Endothelial cell of umbilical vein (primary cell): ENCODE data around the gene SELENOO. TPM values are rescaled to one million over a fixed set of nuclear protein-coding genes. Genes with fewer than 3 reads are reported as not detected.
A peak's percentile ranks its signal among the peaks of the same experiment; 100 is the strongest.

Experiments used
- BruUV-seq: library from RNA; stranded (reverse); fragments of 400-500 nt; replicated peaks from 2 replicates; lab custom pipeline; 2021; lab: Mats Ljungman, UMichigan
- CTCF ChIA-PET: fragments of 300-600, 350-600 bp; sonication (Branson Sonifier 250); formaldehyde crosslinking; loops from one replicate; lab custom pipeline; 2021; ENCODE audit warnings: antibody characterized with exemption, inconsistent platforms; lab: Charles Lee
- POLR2A ChIA-PET: fragments of 300-600, 350-600 bp; sonication (Branson Sonifier 250); formaldehyde crosslinking; loops from one replicate; lab custom pipeline; 2021; ENCODE audit warnings: antibody characterized with exemption, inconsistent platforms; lab: Charles Lee
- DNase-seq: peaks from one replicate; pipeline ENCODE4 v3.0.0-alpha.2; 2011; ENCODE audit warnings: low read depth, low spot score
- FAIRE-seq: peaks from 2 replicates; lab custom pipeline; 2011; peaks lifted over from hg19 to GRCh38; lab: Jason Lieb, UNC
- H2AFZ ChIP-seq: 2 replicates; pipeline ENCODE4 v1.6.0; 2012; ENCODE audit warnings: low read depth, low read length, control low read depth, inconsistent platforms
- H3K27ac ChIP-seq: 2 replicates; pipeline ENCODE4 v1.5.1; 2011; ENCODE audit warnings: low read depth, mild to moderate bottlenecking, control low read depth, low read length, moderate library complexity; ENCODE audit not compliant: insufficient read depth
- H3K27me3 ChIP-seq, 2 experiments: 2 replicates each; pipeline versions ENCODE4 v1.6.0 to v1.6.1; 2011; ENCODE audit warnings: low read length in 2 of 2, mixed read lengths in 1 of 2; ENCODE audit not compliant: control insufficient read depth in 2 of 2, insufficient read depth in 2 of 2
- H3K36me3 ChIP-seq, 2 experiments: 2 replicates in 1 of 2; 3 replicates in 1 of 2; pipeline ENCODE4 v1.5.1; 2011; ENCODE audit warnings: low read length in 2 of 2, mild to moderate bottlenecking in 1 of 2, moderate library complexity in 1 of 2; ENCODE audit not compliant: control insufficient read depth in 2 of 2, insufficient read depth in 2 of 2; ENCODE audit errors: extremely low read depth in 1 of 2
- H3K4me1 ChIP-seq: 3 replicates; pipeline ENCODE4 v1.5.1; 2011; ENCODE audit warnings: mild to moderate bottlenecking, low read length; ENCODE audit not compliant: control insufficient read depth, insufficient read depth; ENCODE audit errors: extremely low read depth
- H3K4me2 ChIP-seq: 2 replicates; pipeline ENCODE4 v1.6.1; 2011; ENCODE audit warnings: low read length, control low read depth, mixed read lengths; ENCODE audit not compliant: insufficient read depth
- H3K4me3 ChIP-seq, 3 experiments: fragments of 200-600 bp in 1 of 3; sonication (generic), shearing (Covaris generic) in 1 of 3; replicated peaks in 1 of 3; 2 replicates each; pipeline ENCODE4 v1.5.1; 2011 to 2016; ENCODE audit warnings: control low read depth in 3 of 3, low read length in 3 of 3, mild to moderate bottlenecking in 2 of 3, inconsistent platforms in 1 of 3, low read depth in 1 of 3, moderate library complexity in 1 of 3; ENCODE audit not compliant: insufficient read depth in 1 of 3
- H3K79me2 ChIP-seq: 2 replicates; pipeline ENCODE4 v1.6.0; 2012; ENCODE audit warnings: low read length, inconsistent platforms; ENCODE audit not compliant: control insufficient read depth, insufficient read depth
- H3K9ac ChIP-seq: replicated peaks from 2 replicates; pipeline ENCODE3; 2011; ENCODE audit warnings: low read length, control low read depth; ENCODE audit not compliant: insufficient read depth; ENCODE audit errors: extremely low read depth
- H3K9me1 ChIP-seq: replicated peaks from 3 replicates; pipeline ENCODE4 v1.6.0; 2011; ENCODE audit warnings: mild to moderate bottlenecking, low read length; ENCODE audit not compliant: control insufficient read depth, insufficient read depth; ENCODE audit errors: extremely low read depth
- H3K9me3 ChIP-seq: replicated peaks from 2 replicates; pipeline ENCODE4 v1.5.1; 2012; ENCODE audit warnings: low read length, inconsistent platforms; ENCODE audit not compliant: control insufficient read depth, insufficient read depth
- H4K20me1 ChIP-seq: replicated peaks from 2 replicates; pipeline ENCODE3; 2011; ENCODE audit warnings: mild to moderate bottlenecking, low read length; ENCODE audit not compliant: control insufficient read depth, insufficient read depth; ENCODE audit errors: extremely low read depth
- CTCF ChIP-seq, 2 donors: IDR thresholded peaks; 1 replicate in 1 of 2; 2 replicates in 1 of 2; pipeline ENCODE4 v1.5.1; 2011; ENCODE audit warnings: low read length in 2 of 2, mild to moderate bottlenecking in 2 of 2, moderate library complexity in 2 of 2, control low read depth in 1 of 2, inconsistent platforms in 1 of 2, low read depth in 1 of 2; ENCODE audit not compliant: insufficient read depth in 1 of 2; ENCODE audit errors: extremely low read depth in 1 of 2
- EZH2 ChIP-seq: IDR thresholded peaks from 2 replicates; pipeline ENCODE4 v1.6.1; 2012; ENCODE audit warnings: borderline replicate concordance, low read depth, mild to moderate bottlenecking, moderate library complexity, low read length, inconsistent platforms; ENCODE audit not compliant: severe bottlenecking
- FOS ChIP-seq: IDR thresholded peaks from 2 replicates; pipeline ENCODE4 v1.6.1; 2011; ENCODE audit warnings: mild to moderate bottlenecking, low read length, moderate library complexity, borderline replicate concordance; ENCODE audit not compliant: insufficient read depth
- GATA2 ChIP-seq: IDR thresholded peaks from 2 replicates; pipeline ENCODE4 v1.7.0; 2011; ENCODE audit warnings: low read depth, mild to moderate bottlenecking, moderate library complexity, mixed read lengths, low read length; ENCODE audit not compliant: insufficient read length, insufficient read depth
- JUN ChIP-seq: IDR thresholded peaks from 2 replicates; pipeline ENCODE4 v1.6.1; 2011; ENCODE audit warnings: borderline replicate concordance, low read depth; ENCODE audit not compliant: insufficient read length, insufficient read depth
- MAX ChIP-seq: IDR thresholded peaks from 2 replicates; pipeline ENCODE4 v1.6.1; 2011; ENCODE audit not compliant: insufficient read depth, insufficient read length
- MYC ChIP-seq: IDR thresholded peaks from one replicate; pipeline ENCODE4 v1.6.1; 2011; ENCODE audit warnings: mild to moderate bottlenecking, low read depth, low read length
- POLR2A ChIP-seq: IDR thresholded peaks from 2 replicates; pipeline ENCODE4 v1.6.1; 2012; ENCODE audit warnings: low read depth, mild to moderate bottlenecking, control low read depth, low read length
- POLR2AphosphoS5 ChIP-seq: IDR thresholded peaks from 2 replicates; pipeline ENCODE4 v1.6.1; 2012; ENCODE audit warnings: low read depth, mild to moderate bottlenecking, control low read depth, low read length, moderate library complexity; ENCODE audit not compliant: insufficient read depth
- dilution Hi-C: fragments of 300-500 bp; cut with MboI; formaldehyde crosslinking; loops from one replicate; pipeline ENCODE4 v1.15.0; 2019; ENCODE audit warnings: low sequenced_read_pairs; ENCODE audit not compliant: extremely low pct_ligation_motif_present
- intact Hi-C: fragments of 100-400 bp; cut with micrococcal nuclease; formaldehyde crosslinking; loops from one replicate; pipeline ENCODE4 v1.10.0; 2022
- polyA plus RNA-seq, 4 experiments: library from polyadenylated mRNA; depleted of rRNA in 3 of 4; stranded (reverse) in 3 of 4; unstranded in 1 of 4; fragments of >200 nt; gene quantifications; 2 replicates each; pipeline versions ENCODE4 v1.2.1 to v1.2.3, GENCODE V29; 2011 to 2012; ENCODE audit warnings: missing spikeins in 1 of 4
- total RNA-seq: library from RNA; stranded (reverse); gene quantifications from 2 replicates; pipeline ENCODE4 v1.2.3, GENCODE V29; 2021

The SELENOO gene
- total and polyA plus RNA-seq, 2 donors (not counting 3 experiments of a cell fraction or from before 2014, with no cell fraction given), result 24.1 to 37.5 TPM

GRCh38 chr22:50245214-50246072, 44.6 kb downstream of the SELENOO start:
- ChIA-PET CTCF (interaction anchor here (0.7 kb wide), 1 partner anchor 26 kb away, joined by 3 read pairs; no protein-coding TSS in a partner anchor), POLR2A (no interaction called here)
- Histone ChIP-seq H2AFZ (no peak overlapping the region), H3K27ac (peak overlapping the region; percentile 73), H3K4me2 (peak overlapping the region; percentile 67), H3K9ac (peak overlapping the region; percentile 91), H4K20me1 (no peaks in the 10 kb centered on the region), H3K79me2 (peaks cover 35% of the 10 kb centered on the region), H3K4me1 (peaks cover 31% of the 10 kb centered on the region), H3K27me3 (no peaks in the 10 kb centered on the region), H3K9me1 (no peaks in the 10 kb centered on the region), H3K4me3 (peak overlapping the region; percentile 55 to 98 (median 90)), H3K9me3 (no peaks in the 10 kb centered on the region), H3K36me3 (peaks cover 0 to 6% of the 10 kb centered on the region in 2 experiments)
- FAIRE-seq (no peak), DNase-seq (no peak)
- intact Hi-C loops, result no loop called here
- no peak for TF ChIP-seq CTCF (IDR thresholded peaks at IDR 0.05; ENCODE audit: extremely low read depth in 1 of 2, insufficient read depth in 1 of 2, low read depth in 1 of 2, low read length in 2 of 2)
- TF ChIP-seq EZH2, result no peak
- no peak for TF ChIP-seq GATA2
- TF ChIP-seq MAX, result no peak
- no peak for TF ChIP-seq POLR2AphosphoS5
- TF ChIP-seq FOS, result no peak
- no peak for TF ChIP-seq POLR2A
- TF ChIP-seq JUN, result no peak
- no peak for TF ChIP-seq MYC
- dilution Hi-C loops, result no loop called here
- no TSS peak for BruUV-seq
